Measurements from ENCODE around the gene AHRR. TPM values are rescaled to one million over a fixed set of nuclear protein-coding genes. Genes with fewer than 3 reads are reported as not detected.
"Not testable (repeated sequence)": the region's sequence is repeated elsewhere in the genome, so short reads cannot be mapped to it uniquely, and the experiment has no call there.

Gene AHRR
- total RNA-seq, 1 donor from 2014 or later = 0.53 TPM

GRCh38 chr5:485946-486491 lies 164.5 kb downstream of the AHRR start:
- FAIRE-seq = no peak
- no peak for DNase-seq (ENCODE audit: low read depth)
- no peaks in the 10 kb centered on the region for H3K27me3 ChIP-seq (ENCODE audit: control insufficient read depth, insufficient read depth, low read length)

GRCh38 chr5:486597-486996 lies 165.1 kb downstream of the AHRR start:
- H3K27me3 ChIP-seq (ENCODE audit: control insufficient read depth, insufficient read depth, low read length) = not testable (repeated sequence)

More at GRCh38 chr5:485946-486491, 164.5 kb downstream of the AHRR start:
- Histone ChIP-seq H3K4me3 (ENCODE audit: low read depth, low read length) (no peak overlapping the region), H3K36me3 (ENCODE audit: control insufficient read depth, insufficient read depth, low read length) (no peaks in the 10 kb centered on the region)
- TF ChIP-seq CTCF (IDR thresholded peaks at IDR 0.05; ENCODE audit: insufficient read depth, low read length, severe bottlenecking) = no peak

More at GRCh38 chr5:486597-486996, 165.1 kb downstream of the AHRR start:
- not testable (repeated sequence) for DNase-seq (ENCODE audit: low read depth); H3K4me3 ChIP-seq (ENCODE audit: low read depth, low read length); H3K36me3 ChIP-seq (ENCODE audit: control insufficient read depth, insufficient read depth, low read length)
- FAIRE-seq = peak; percentile 86

Other genes with a start within 250 kb of the AHRR start
- not detected in 2 replicates for gene PLEKHG4B, start 229.5 kb upstream of the AHRR start, total RNA-seq
- not detected in 2 replicates for gene LRRC14B, start 130.2 kb upstream of the AHRR start, total RNA-seq
- 2.9 and 4.1 TPM in 2 replicates for gene CCDC127, start 103.6 kb upstream of the AHRR start, total RNA-seq
- gene SDHA, start 103.4 kb upstream of the AHRR start, total RNA-seq = 106 and 136 TPM in 2 replicates
- gene PDCD6, start 50.1 kb upstream of the AHRR start, total RNA-seq = 189 and 195 TPM in 2 replicates
- 37.5 and 42.4 TPM in 2 replicates for gene EXOC3, start 121.5 kb downstream of the AHRR start, total RNA-seq
- 0.64 and 1.6 TPM in 2 replicates for gene SLC9A3, start 202.7 kb downstream of the AHRR start, total RNA-seq